Esophagus muscularis mucosa (tissue), 4 donors: ENCODE results near the gene RAB8A. TPM values are rescaled to one million over a fixed set of nuclear protein-coding genes. Genes with fewer than 3 reads are reported as not detected.

Experiments used
- DNase-seq: peaks from one replicate; pipeline ENCODE4 v3.0.0-alpha.2; 2017; ENCODE audit errors: extremely low spot score
- H3K27ac ChIP-seq, 4 donors: fragments of 200-600 bp; sonication (generic); replicated peaks in 1 of 4; 1 replicate in 3 of 4; 2 replicates in 1 of 4; pipeline ENCODE4 v1.5.1; 2016 to 2019; ENCODE audit warnings: mild to moderate bottlenecking in 1 of 4
- H3K27me3 ChIP-seq, 4 donors: fragments of 200-600 bp; sonication (generic); one replicate each; pipeline versions ENCODE4 v1.5.1 to v1.6.0; 2016 to 2019
- H3K36me3 ChIP-seq, 4 donors: fragments of 200-600 bp; sonication (generic); one replicate each; pipeline ENCODE4 v1.5.1; 2016 to 2019
- H3K4me1 ChIP-seq, 4 donors: fragments of 200-600 bp; sonication (generic); one replicate each; pipeline ENCODE4 v1.5.1; 2016 to 2019
- H3K4me3 ChIP-seq, 4 donors: fragments of 200-600 bp; sonication (generic); 1 replicate in 2 of 4; 2 replicates in 2 of 4; pipeline ENCODE4 v1.5.1; 2016 to 2019; ENCODE audit warnings: mild to moderate bottlenecking in 4 of 4, moderate library complexity in 1 of 4
- H3K9me3 ChIP-seq, 4 donors: fragments of 200-600 bp; sonication (generic); 1 replicate in 3 of 4; 2 replicates in 1 of 4; pipeline ENCODE4 v1.5.1; 2016 to 2019
- EP300 ChIP-seq: sonication (generic); formaldehyde crosslinking; IDR thresholded peaks from one replicate; pipeline ENCODE4 v1.6.1; 2017; ENCODE audit warnings: antibody characterized with exemption
- POLR2A ChIP-seq: fragments of 450-650 bp; IDR thresholded peaks from one replicate; pipeline ENCODE4 v1.6.1; 2017; ENCODE audit warnings: antibody characterized with exemption, moderate library complexity, mild to moderate bottlenecking, low read depth
- POLR2AphosphoS5 ChIP-seq, 2 donors: sonication (generic); formaldehyde crosslinking; IDR thresholded peaks; one replicate each; pipeline ENCODE4 v1.6.1; 2017; ENCODE audit warnings: antibody characterized with exemption in 2 of 2
- WGBS: methylation state at CpG from one replicate; pipeline ENCODE4 v1.1.5; 2018; 5-methylcytosine and 5-hydroxymethylcytosine counted together
- intact Hi-C: fragments of 100-400 bp; cut with DNase I; formaldehyde crosslinking; loops from one replicate; pipeline ENCODE4 v1.15.1; 2023
- total RNA-seq, 4 donors: library from RNA; depleted of rRNA; stranded (reverse); fragments of >200 nt; gene quantifications; one replicate each; pipeline versions ENCODE4 v1.1.0 to v1.2.1, GENCODE V29; 2016
- TF ChIP-seq, protein P1 (sequence below), 3 experiments: fragments of 200-600 bp in 2 of 3; fragments of 450-650 bp in 1 of 3; sonication (generic) in 2 of 3; IDR thresholded peaks; one replicate each; pipeline ENCODE4 v1.5.1; 2017 to 2019; ENCODE audit warnings: antibody characterized with exemption in 3 of 3, mild to moderate bottlenecking in 2 of 3, moderate library complexity in 1 of 3

Gene RAB8A
- total RNA-seq, 4 donors from 2014 or later, result 37.9 to 56.4 (median 42.9) TPM

DNA sequence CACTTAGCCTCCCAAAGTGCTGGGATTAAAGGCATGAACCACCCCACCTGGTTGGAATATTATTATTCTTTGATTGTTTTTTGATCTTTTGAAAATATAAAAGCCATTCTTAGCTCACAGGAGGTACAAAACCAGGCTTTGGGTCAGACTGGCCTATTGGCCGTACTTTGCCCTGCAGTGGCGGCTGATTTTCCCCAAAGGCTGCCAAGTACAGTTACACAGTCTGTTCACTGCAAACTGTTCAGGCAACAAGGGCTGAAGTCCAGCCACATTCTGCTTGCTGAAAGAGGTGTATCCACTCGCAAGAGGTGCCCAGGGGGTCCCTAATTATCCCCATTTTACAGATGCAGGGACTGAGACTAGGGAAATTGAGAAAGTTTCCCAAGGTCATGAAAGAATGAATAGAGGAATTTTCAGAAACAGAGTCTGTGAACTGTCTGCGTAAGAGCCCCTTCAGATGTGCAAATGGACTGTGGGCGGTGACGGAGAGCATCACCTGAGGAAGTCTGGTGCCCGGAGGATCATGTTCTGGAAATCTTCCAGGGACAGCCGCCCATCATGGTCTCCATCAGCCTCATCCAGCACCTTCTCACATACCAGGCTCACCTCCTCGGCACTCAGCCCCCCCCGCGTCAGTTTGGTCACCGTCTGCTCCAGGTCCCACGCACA lies 52.7 kb downstream of the RAB8A start:
- Histone ChIP-seq H3K27ac (no peak overlapping the region), H3K27me3 (no peaks in the 10 kb centered on the region), H3K4me1 (no peaks in the 10 kb centered on the region), H3K4me3 (no peak overlapping the region), H3K9me3 (no peaks in the 10 kb centered on the region), H3K36me3 (no peaks in the 10 kb centered on the region)
- TF ChIP-seq, protein P1, sequence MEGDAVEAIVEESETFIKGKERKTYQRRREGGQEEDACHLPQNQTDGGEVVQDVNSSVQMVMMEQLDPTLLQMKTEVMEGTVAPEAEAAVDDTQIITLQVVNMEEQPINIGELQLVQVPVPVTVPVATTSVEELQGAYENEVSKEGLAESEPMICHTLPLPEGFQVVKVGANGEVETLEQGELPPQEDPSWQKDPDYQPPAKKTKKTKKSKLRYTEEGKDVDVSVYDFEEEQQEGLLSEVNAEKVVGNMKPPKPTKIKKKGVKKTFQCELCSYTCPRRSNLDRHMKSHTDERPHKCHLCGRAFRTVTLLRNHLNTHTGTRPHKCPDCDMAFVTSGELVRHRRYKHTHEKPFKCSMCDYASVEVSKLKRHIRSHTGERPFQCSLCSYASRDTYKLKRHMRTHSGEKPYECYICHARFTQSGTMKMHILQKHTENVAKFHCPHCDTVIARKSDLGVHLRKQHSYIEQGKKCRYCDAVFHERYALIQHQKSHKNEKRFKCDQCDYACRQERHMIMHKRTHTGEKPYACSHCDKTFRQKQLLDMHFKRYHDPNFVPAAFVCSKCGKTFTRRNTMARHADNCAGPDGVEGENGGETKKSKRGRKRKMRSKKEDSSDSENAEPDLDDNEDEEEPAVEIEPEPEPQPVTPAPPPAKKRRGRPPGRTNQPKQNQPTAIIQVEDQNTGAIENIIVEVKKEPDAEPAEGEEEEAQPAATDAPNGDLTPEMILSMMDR (IDR thresholded peaks at IDR 0.05), result no peak
- no peak for TF ChIP-seq POLR2AphosphoS5 (IDR thresholded peaks at IDR 0.05)
- WGBS, result 87% methylated on average over 13 of the region's 13 CpGs
- DNase-seq, result no peak
- intact Hi-C loops, result no loop called here

DNA sequence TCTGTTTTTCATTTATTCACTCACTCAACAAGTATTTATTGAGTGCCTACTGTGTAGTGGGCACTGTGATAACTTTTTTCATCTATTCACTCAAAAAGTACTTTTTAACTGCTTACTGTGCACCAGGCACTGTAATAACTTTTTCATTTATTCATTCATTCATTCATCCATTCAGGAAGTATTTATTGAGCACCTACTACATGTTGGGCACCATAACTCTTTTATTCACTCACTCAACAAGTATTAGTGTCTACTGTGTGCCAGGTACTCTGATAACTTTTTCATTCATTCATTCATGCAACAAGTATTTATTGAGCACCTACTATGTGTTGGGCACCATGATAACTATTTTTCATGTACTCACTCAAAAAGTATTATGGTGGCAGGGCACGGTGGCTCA lies 54.7 kb downstream of the RAB8A start:
- Histone ChIP-seq H3K36me3 (no peaks in the 10 kb centered on the region), H3K27ac (no peak overlapping the region), H3K4me1 (no peaks in the 10 kb centered on the region), H3K9me3 (no peaks in the 10 kb centered on the region), H3K4me3 (no peak overlapping the region), H3K27me3 (peaks cover 0 to 5% (median 0%) of the 10 kb centered on the region in 4 donors)
- no peak for DNase-seq
- intact Hi-C loops, result no loop called here
- WGBS, result 82% methylated on average over 1 of the region's 1 CpG
- TF ChIP-seq POLR2AphosphoS5 (IDR thresholded peaks at IDR 0.05) (no peak), POLR2A (no peak), EP300 (no peak)
- TF ChIP-seq, protein P1 (IDR thresholded peaks at IDR 0.05), result no peak

- WGBS, result 92% methylated on average over 5 of the region's 5 CpGs
- TF ChIP-seq EP300 (no peak), POLR2AphosphoS5 (IDR thresholded peaks at IDR 0.05) (no peak), POLR2A (no peak)
- TF ChIP-seq, protein P1 (IDR thresholded peaks at IDR 0.05), result no peak
- Histone ChIP-seq H3K27me3 (peaks cover 0 to 5% (median 0%) of the 10 kb centered on the region in 4 donors), H3K9me3 (no peaks in the 10 kb centered on the region), H3K4me3 (no peak overlapping the region), H3K4me1 (no peaks in the 10 kb centered on the region), H3K36me3 (no peaks in the 10 kb centered on the region), H3K27ac (no peak overlapping the region)
- intact Hi-C loops, result no loop called here
- no peak for DNase-seq
Observed at GRCh38 chr19:16167055-16167454, 55.4 kb downstream of the RAB8A start.

DNA sequence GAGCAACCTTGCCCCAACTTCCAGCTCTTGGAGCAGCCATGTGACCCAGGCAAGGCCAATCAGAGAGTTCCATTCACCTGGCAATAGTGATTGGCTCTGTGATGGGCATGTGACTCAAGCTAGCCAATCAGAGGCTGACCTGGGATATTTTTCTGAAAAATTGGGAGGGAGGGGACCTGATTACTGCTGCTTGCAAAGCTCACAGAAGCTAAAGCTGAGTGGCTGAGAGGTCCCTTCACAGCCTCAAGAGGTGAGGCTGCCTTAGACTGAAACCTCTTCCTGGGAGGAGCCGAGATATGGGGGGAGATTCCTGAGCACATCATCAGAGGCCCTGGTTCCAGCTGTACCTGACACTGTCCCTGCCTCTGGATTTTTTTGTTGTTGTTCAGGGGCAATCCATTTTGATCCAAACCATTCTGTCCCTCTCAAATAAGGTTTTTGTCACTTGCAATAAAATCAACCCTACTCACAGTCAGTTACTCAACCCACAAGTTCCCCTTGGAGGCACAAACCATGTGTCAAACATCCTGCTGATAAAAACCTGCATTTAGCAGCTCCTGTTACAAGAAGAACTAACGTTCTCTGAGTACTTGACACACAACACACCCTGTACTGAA lies 56.9 kb downstream of the RAB8A start:
- intact Hi-C loops, result no loop called here
- DNase-seq, result no peak
- TF ChIP-seq POLR2AphosphoS5 (IDR thresholded peaks at IDR 0.05) (no peak), POLR2A (no peak), EP300 (no peak)
- TF ChIP-seq, protein P1 (IDR thresholded peaks at IDR 0.05), result no peak

More for the DNA sequence above, 56.9 kb downstream of the RAB8A start:
- 45% methylated on average over 2 of the region's 2 CpGs for WGBS
- Histone ChIP-seq H3K27me3 (peaks cover 0 to 9% (median 0%) of the 10 kb centered on the region in 4 donors), H3K36me3 (no peaks in the 10 kb centered on the region), H3K4me3 (no peak overlapping the region), H3K27ac (no peak overlapping the region), H3K4me1 (no peaks in the 10 kb centered on the region), H3K9me3 (no peaks in the 10 kb centered on the region)
